ENCODE results near the gene LCAT.
"Not testable (repeated sequence)": the region's sequence is repeated elsewhere in the genome, so short reads cannot be mapped to it uniquely, and the experiment has no call there.

The LCAT gene

GRCh38 chr16:67928147-67928546, 15.8 kb downstream of the LCAT start:
- Histone ChIP-seq H3K4me3 (ENCODE audit: low read length) (no peak overlapping the region), H3K27me3 (ENCODE audit: insufficient read depth, low read length) (no peaks in the 10 kb centered on the region), H3K9me3 (ENCODE audit: low read length) (no peaks in the 10 kb centered on the region), H3K4me1 (ENCODE audit: insufficient read depth, low read length) (no peaks in the 10 kb centered on the region), H2AFZ (ENCODE audit: low read depth, low read length) (no peak overlapping the region), H3K36me3 (ENCODE audit: insufficient read depth, low read length) (peaks cover 43% of the 10 kb centered on the region)

DNA sequence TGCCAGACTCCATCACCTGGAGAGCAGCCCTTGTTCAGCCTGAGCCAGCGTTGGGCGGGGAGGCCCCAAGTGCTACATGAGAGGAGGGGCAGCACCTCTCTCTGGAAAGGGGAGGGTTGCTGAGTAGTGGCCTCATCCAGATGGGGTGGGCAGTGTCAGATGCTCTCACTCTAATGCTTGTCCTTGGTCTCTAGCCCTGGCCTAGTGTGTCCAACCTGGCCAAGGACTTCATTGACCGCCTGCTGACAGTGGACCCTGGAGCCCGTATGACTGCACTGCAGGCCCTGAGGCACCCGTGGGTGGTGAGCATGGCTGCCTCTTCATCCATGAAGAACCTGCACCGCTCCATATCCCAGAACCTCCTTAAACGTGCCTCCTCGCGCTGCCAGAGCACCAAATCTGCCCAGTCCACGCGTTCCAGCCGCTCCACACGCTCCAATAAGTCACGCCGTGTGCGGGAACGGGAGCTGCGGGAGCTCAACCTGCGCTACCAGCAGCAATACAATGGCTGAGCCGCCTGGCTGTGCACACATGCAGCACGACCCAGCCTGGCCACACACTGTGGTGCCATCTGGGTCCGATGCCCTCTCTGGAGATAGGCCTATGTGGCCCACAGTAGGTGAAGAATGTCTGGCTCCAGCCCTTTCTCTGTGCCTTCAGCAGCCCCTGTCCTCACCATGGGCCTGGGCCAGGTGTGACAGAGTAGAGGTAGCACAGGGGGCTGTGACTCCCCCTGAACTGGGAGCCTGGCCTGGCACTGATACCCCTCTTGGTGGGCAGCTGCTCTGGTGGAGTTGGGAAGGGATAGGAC, 16.6 kb downstream of the LCAT start:
- H3K4me3 ChIP-seq (ENCODE audit: low read length), result no peak overlapping the region
- peaks cover 42% of the 10 kb centered on the region for H3K36me3 ChIP-seq (ENCODE audit: insufficient read depth, low read length)
- no peaks in the 10 kb centered on the region for H3K4me1 ChIP-seq (ENCODE audit: insufficient read depth, low read length)
- H3K27me3 ChIP-seq (ENCODE audit: insufficient read depth, low read length), result no peaks in the 10 kb centered on the region
- no peaks in the 10 kb centered on the region for H3K9me3 ChIP-seq (ENCODE audit: low read length)
- H2AFZ ChIP-seq (ENCODE audit: low read depth, low read length), result no peak overlapping the region

GRCh38 chr16:67926181-67926750, 17.7 kb downstream of the LCAT start:
- H3K9me3 ChIP-seq (ENCODE audit: low read length), result no peaks in the 10 kb centered on the region
- no peaks in the 10 kb centered on the region for H3K4me1 ChIP-seq (ENCODE audit: insufficient read depth, low read length)
- H3K36me3 ChIP-seq (ENCODE audit: insufficient read depth, low read length), result peaks cover 38% of the 10 kb centered on the region
- H3K4me3 ChIP-seq (ENCODE audit: low read length), result no peak overlapping the region
- H2AFZ ChIP-seq (ENCODE audit: low read depth, low read length), result no peak overlapping the region
- H3K27me3 ChIP-seq (ENCODE audit: insufficient read depth, low read length), result no peaks in the 10 kb centered on the region

DNA sequence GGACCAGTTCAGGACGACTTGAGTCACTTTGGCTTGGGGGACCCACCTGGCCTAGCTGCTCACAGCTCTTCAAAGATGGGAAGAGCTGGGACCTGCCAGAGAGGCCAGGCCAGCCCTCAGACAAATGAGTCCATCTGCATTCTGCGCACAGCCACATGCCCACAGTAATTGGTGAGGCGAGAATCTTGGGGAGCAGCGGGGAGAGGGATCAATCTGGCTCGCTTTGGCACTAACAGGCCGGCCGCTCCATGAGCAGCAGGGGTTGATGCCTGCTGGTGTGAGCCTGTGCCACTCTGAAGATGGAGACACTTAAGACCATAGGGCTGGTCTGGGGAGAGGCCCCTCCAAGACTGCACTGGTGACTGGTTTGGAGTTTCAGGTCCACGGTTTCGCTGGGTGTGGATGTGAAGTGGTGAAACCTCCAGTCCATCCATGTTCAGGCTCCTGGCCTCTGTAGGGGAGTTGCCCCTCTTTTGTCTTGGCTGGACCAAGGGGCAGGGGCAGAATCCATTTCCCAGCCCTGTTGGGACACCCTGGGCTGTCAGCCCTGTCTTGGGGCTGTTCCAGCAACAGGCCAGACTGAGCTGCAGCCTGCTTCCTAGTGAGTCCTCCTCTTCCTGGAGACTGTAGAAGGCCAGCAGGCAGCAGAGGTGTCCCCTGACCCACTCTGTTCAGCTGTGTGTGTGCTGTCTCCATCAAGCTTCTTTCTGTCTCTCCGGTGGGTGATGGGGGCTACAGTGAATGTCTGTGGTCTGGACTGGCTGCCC, 19.6 kb downstream of the LCAT start:
- no peak overlapping the region for H3K4me3 ChIP-seq (ENCODE audit: low read length)
- no peaks in the 10 kb centered on the region for H3K9me3 ChIP-seq (ENCODE audit: low read length)
- no peak overlapping the region for H2AFZ ChIP-seq (ENCODE audit: low read depth, low read length)
- no peaks in the 10 kb centered on the region for H3K4me1 ChIP-seq (ENCODE audit: insufficient read depth, low read length)
- H3K27me3 ChIP-seq (ENCODE audit: insufficient read depth, low read length), result no peaks in the 10 kb centered on the region
- H3K36me3 ChIP-seq (ENCODE audit: insufficient read depth, low read length), result peaks cover 28% of the 10 kb centered on the region

- no peaks in the 10 kb centered on the region for H3K27me3 ChIP-seq (ENCODE audit: insufficient read depth, low read length)
- no peak overlapping the region for H2AFZ ChIP-seq (ENCODE audit: low read depth, low read length)
- no peaks in the 10 kb centered on the region for H3K9me3 ChIP-seq (ENCODE audit: low read length)
- H3K36me3 ChIP-seq (ENCODE audit: insufficient read depth, low read length), result peaks cover 22% of the 10 kb centered on the region
- no peaks in the 10 kb centered on the region for H3K4me1 ChIP-seq (ENCODE audit: insufficient read depth, low read length)
- no peak overlapping the region for H3K4me3 ChIP-seq (ENCODE audit: low read length)
Measured at GRCh38 chr16:67923414-67924116, 20.4 kb downstream of the LCAT start.

DNA sequence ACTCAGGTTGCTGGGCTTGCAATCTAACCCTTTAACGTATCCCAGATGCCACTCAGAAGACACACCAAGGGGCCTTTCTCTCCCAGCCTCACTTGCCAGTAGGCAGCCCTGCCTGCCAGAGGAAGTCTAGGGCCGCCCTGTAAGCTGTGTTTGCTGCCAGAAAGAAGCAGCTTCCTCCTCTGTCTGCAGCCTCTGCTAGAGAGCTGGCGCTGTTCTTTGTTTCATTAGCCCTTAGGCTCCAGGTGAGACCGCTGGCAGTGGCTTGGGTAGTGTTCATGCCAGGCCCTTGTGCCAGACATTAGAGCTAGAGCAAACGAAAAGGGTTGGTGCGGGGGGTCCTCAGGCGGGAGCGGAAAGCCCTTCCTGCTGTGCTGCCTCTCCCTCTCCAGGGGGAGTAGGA, 21.2 kb downstream of the LCAT start:
- no peak overlapping the region for H2AFZ ChIP-seq (ENCODE audit: low read depth, low read length)
- H3K4me3 ChIP-seq (ENCODE audit: low read length), result no peak overlapping the region
- peaks cover 18% of the 10 kb centered on the region for H3K36me3 ChIP-seq (ENCODE audit: insufficient read depth, low read length)
- no peaks in the 10 kb centered on the region for H3K9me3 ChIP-seq (ENCODE audit: low read length)
- H3K27me3 ChIP-seq (ENCODE audit: insufficient read depth, low read length), result no peaks in the 10 kb centered on the region
- no peaks in the 10 kb centered on the region for H3K4me1 ChIP-seq (ENCODE audit: insufficient read depth, low read length)

GRCh38 chr16:67922221-67922620, 21.7 kb downstream of the LCAT start:
- no peaks in the 10 kb centered on the region for H3K4me1 ChIP-seq (ENCODE audit: insufficient read depth, low read length)
- peaks cover 14% of the 10 kb centered on the region for H3K36me3 ChIP-seq (ENCODE audit: insufficient read depth, low read length)
- H3K4me3 ChIP-seq (ENCODE audit: low read length), result no peak overlapping the region
- no peaks in the 10 kb centered on the region for H3K27me3 ChIP-seq (ENCODE audit: insufficient read depth, low read length)
- H3K9me3 ChIP-seq (ENCODE audit: low read length), result no peaks in the 10 kb centered on the region
- no peak overlapping the region for H2AFZ ChIP-seq (ENCODE audit: low read depth, low read length)

DNA sequence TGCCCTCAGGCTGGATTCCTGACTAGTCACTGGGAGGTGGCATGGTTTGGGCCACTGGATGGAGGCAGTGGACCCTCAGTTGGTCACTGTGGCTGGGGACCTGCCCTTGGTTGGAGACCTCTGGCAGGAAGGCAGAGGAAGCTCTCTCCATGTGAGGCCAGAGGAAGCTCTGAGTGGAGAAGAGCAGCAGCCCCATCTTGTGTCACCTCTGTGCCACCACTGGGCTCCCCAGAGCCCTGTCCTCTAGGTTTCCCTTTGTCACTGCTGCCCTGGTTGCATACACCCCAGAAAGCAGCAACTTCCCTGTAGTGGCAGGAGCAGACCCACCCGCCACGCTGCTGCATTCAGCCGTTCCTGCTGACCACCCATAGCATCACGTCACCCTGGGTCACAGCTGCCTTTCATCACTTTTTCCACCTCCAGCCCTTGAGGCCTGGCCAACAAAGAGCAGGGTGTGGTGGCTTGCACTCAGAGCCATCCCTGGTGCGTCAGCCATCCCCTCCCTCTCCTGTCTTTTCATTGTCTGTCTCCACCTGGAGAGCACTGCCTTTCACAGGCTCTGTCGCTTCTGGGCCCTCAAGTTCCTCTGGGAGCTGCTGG, 24.2 kb downstream of the LCAT start:
- Histone ChIP-seq H3K4me1 (ENCODE audit: insufficient read depth, low read length) (no peaks in the 10 kb centered on the region), H2AFZ (ENCODE audit: low read depth, low read length) (no peak overlapping the region), H3K36me3 (ENCODE audit: insufficient read depth, low read length) (peaks cover 24% of the 10 kb centered on the region), H3K27me3 (ENCODE audit: insufficient read depth, low read length) (no peaks in the 10 kb centered on the region), H3K4me3 (ENCODE audit: low read length) (no peak overlapping the region), H3K9me3 (ENCODE audit: low read length) (no peaks in the 10 kb centered on the region)

- H3K27me3 ChIP-seq (ENCODE audit: insufficient read depth, low read length), result no peaks in the 10 kb centered on the region
- no peak overlapping the region for H2AFZ ChIP-seq (ENCODE audit: low read depth, low read length)
- H3K36me3 ChIP-seq (ENCODE audit: insufficient read depth, low read length), result peaks cover 21% of the 10 kb centered on the region
- no peaks in the 10 kb centered on the region for H3K9me3 ChIP-seq (ENCODE audit: low read length)
- no peaks in the 10 kb centered on the region for H3K4me1 ChIP-seq (ENCODE audit: insufficient read depth, low read length)
- no peak overlapping the region for H3K4me3 ChIP-seq (ENCODE audit: low read length)
Measured at GRCh38 chr16:67917852-67918236, 26.1 kb downstream of the LCAT start.

- peaks cover 22% of the 10 kb centered on the region for H3K36me3 ChIP-seq (ENCODE audit: insufficient read depth, low read length)
- H3K27me3 ChIP-seq (ENCODE audit: insufficient read depth, low read length), result no peaks in the 10 kb centered on the region
- no peak overlapping the region for H2AFZ ChIP-seq (ENCODE audit: low read depth, low read length)
- no peaks in the 10 kb centered on the region for H3K9me3 ChIP-seq (ENCODE audit: low read length)
- H3K4me3 ChIP-seq (ENCODE audit: low read length), result no peak overlapping the region
- H3K4me1 ChIP-seq (ENCODE audit: insufficient read depth, low read length), result no peaks in the 10 kb centered on the region
Measured at GRCh38 chr16:67917140-67917851, 26.6 kb downstream of the LCAT start.

DNA sequence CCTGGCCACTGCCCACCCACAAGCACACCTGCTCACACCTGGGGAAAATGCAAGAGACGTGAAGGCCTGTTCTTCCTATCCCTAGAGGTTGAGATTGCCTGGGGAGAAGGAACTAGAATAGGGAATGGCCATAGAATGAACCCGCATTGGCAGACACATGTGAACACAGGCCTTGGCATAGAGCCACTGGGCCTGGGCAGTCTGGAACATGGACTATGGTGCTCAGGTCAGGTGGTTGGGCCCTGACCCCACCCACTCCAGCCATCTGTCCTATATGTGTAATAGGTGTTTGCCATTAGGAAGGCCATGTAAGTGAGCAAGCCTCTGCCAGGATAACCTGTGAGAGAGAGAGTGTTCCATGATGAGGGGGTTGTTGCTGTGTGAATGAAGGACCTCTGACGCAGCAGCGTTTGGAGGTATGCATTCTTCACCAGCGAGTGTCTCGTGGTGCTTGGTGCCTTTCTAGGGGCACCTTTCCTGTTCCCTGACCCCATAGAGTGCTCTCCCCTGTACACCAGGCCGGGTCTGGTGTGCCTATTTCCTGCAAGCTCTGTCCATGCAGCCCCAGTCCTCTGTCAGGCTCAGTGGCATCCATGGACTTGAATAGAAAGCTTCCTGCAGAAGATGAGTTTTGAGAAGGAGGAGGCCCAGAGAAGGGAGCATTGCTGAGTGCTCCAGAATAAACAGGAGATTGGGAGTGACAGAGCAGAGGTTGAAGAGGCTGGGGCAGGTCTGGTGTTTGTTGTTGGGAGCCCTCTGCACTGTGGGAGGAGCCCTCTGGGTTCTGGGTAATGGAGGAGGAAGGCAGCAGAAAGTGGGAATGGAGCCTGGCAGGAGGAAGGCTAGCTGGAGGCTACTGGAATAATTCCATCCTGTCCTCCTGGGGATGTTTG, 27.8 kb downstream of the LCAT start:
- Histone ChIP-seq H3K9me3 (ENCODE audit: low read length) (no peaks in the 10 kb centered on the region), H3K27me3 (ENCODE audit: insufficient read depth, low read length) (no peaks in the 10 kb centered on the region), H2AFZ (ENCODE audit: low read depth, low read length) (no peak overlapping the region), H3K4me1 (ENCODE audit: insufficient read depth, low read length) (no peaks in the 10 kb centered on the region), H3K36me3 (ENCODE audit: insufficient read depth, low read length) (peaks cover 34% of the 10 kb centered on the region), H3K4me3 (ENCODE audit: low read length) (no peak overlapping the region)

- not testable (repeated sequence) for H2AFZ ChIP-seq (ENCODE audit: low read depth, low read length); H3K9me3 ChIP-seq (ENCODE audit: low read length); H3K4me1 ChIP-seq (ENCODE audit: insufficient read depth, low read length); H3K4me3 ChIP-seq (ENCODE audit: low read length); H3K27me3 ChIP-seq (ENCODE audit: insufficient read depth, low read length)
- H3K36me3 ChIP-seq (ENCODE audit: insufficient read depth, low read length), result peaks cover 40% of the 10 kb centered on the region
Measured at GRCh38 chr16:67915496-67915769, 28.5 kb downstream of the LCAT start.

Measured in neuron (in vitro differentiated cells).